ENCODE results near the gene AP2M1.

- no peak for TF ChIP-seq CTCF (IDR thresholded peaks at IDR 0.05)
- TF ChIP-seq TCF7L2 (IDR thresholded peaks at IDR 0.05; ENCODE audit: low read depth, low read length), result no peak
- no peak for TF ChIP-seq POLR2AphosphoS5 (IDR thresholded peaks at IDR 0.05; ENCODE audit: low read depth, low read length)
- TF ChIP-seq SIN3A (IDR thresholded peaks at IDR 0.05; ENCODE audit: borderline replicate concordance, insufficient read depth, low read depth, low read length), result no peak
- no peak for TF ChIP-seq REST (IDR thresholded peaks at IDR 0.05; ENCODE audit: insufficient read depth in 1 of 2, low read depth in 2 of 2, low read length in 1 of 2)
Measured at GRCh38 chr3:184160456-184160855, 14.2 kb upstream of the AP2M1 start.
